ENCODE data around the gene ATRN.

DNA sequence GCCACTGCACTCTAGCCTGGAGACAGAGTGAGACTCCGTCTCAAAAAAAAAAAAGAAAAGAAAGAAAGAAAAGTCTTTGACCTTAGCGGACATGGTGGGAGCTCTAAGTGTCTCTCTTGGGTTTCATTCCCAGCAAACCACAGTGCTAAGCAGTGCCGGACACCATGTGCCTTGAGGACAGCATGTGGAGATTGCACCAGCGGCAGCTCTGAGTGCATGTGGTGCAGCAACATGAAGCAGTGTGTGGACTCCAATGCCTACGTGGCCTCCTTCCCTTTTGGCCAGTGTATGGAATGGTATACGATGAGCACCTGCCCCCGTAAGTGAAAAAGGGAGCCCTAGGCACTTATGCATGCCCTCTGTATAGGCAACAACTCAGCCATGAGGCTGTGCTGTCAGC, 112.9 kb downstream of the ATRN start:
- TF ChIP-seq, protein P1, sequence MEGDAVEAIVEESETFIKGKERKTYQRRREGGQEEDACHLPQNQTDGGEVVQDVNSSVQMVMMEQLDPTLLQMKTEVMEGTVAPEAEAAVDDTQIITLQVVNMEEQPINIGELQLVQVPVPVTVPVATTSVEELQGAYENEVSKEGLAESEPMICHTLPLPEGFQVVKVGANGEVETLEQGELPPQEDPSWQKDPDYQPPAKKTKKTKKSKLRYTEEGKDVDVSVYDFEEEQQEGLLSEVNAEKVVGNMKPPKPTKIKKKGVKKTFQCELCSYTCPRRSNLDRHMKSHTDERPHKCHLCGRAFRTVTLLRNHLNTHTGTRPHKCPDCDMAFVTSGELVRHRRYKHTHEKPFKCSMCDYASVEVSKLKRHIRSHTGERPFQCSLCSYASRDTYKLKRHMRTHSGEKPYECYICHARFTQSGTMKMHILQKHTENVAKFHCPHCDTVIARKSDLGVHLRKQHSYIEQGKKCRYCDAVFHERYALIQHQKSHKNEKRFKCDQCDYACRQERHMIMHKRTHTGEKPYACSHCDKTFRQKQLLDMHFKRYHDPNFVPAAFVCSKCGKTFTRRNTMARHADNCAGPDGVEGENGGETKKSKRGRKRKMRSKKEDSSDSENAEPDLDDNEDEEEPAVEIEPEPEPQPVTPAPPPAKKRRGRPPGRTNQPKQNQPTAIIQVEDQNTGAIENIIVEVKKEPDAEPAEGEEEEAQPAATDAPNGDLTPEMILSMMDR (conservative IDR thresholded peaks at IDR 0.05; ENCODE audit: low read length) = no peak
- TF ChIP-seq EZH2phosphoT487 (IDR thresholded peaks at IDR 0.05; ENCODE audit: borderline replicate concordance, low read depth, low read length) = no peak

Measured in OCI-LY7 (cell line).